Limb (tissue), 2 donors: ENCODE results near the gene CHRNA9.

ENCODE experiments used
- DNase-seq, 2 donors: peaks; one replicate each; pipeline ENCODE4 v3.0.0-alpha.2; 2016; ENCODE audit errors: extremely low spot score in 2 of 2

CHRNA9 gene

GRCh38 chr4:40337051-40337450, 1.9 kb downstream of the CHRNA9 start:
- no peak for DNase-seq

DNA sequence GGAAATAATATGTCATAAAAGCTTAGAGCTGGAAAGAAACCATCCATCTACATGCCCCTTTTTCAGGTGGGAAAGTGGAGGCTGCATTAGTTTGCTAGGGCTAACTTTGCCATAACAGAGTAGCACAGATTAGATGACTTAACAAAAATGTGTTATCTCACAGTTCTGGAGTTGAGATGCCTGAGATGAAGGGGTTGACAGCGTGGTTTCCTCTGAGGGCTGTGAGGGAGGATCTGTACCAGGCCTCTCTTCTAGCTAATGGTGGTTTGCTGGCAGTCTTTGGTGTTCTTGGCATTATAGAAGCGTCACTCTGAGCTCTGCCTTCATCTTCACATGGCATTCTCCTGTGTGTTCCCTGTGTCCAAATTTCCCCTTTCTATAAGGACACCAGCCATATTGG, 2.4 kb downstream of the CHRNA9 start:
- no peak for DNase-seq

GRCh38 chr4:40340030-40340429, 4.9 kb downstream of the CHRNA9 start:
- no peak for DNase-seq

DNA sequence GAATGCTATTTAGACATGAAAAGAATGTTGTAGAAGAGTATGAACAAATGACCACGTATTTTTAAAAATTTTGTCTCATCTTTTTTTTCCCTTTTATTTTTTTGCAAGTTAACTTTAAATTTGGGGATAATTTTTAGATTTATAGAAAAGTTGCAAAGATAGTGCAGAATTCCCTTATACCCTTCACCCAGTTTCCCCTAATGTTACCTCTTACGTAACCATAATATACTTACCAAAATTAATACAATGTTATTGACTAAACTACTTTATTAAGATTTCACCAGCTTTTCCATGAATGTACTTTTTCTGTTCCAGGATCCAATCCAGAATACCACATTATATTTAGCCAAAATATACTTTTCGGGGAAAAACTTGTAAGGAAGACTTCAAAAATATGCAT, 12.3 kb downstream of the CHRNA9 start:
- DNase-seq, result no peak

DNA sequence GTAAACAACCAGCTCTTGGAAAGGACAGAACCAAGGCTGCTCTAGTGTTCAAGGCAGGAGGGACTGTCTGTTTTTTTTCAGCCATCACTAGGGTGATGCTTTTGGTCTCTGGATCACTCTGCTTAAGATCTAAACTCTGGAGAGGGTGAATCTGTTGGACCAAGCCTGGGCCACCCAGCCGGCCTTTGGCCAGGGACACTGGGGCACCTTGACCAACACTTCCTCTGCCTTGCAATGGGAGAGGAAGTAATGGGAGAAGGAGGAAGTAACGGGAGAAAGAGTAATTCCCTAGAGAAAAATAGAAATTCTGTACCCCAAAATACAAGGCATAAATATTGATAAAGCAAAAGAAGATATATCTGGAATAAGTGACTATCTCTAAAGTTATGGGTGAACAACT, 12.9 kb downstream of the CHRNA9 start:
- no peak for DNase-seq

DNA sequence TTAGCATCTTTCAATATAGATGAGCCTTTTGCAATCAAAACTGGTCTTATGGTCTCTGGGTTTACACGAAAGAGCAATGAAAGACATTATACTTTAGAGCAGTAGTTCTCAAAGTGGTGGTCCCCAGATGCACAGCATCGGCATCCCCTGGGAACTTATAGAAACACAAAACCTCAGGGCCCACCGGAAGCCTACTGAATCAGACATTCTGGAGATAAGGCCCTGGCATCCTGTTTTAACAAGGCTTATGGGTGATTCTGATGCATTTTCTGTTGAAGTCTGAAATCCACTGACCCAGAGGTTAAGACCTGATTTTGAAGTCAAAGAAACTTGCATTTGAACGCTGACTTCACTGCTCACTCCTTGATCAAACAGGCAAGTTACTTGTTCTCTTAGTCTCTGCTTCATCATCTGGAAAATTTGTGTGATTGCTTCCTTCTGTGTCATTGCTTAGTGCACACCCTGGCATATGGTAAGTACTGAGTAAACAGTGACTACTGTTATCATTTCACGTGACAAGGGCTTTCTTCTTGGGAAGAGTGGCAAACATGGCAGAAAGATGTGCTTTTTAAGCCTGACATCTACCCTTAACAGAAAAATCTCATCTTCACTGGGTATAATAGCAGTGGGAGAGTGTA, 14.5 kb downstream of the CHRNA9 start:
- no peak for DNase-seq

GRCh38 chr4:40350627-40351227, 15.6 kb downstream of the CHRNA9 start:
- DNase-seq, result no peak

GRCh38 chr4:40354158-40354557, 19.0 kb downstream of the CHRNA9 start:
- no peak for DNase-seq

GRCh38 chr4:40355131-40355530, 20.0 kb downstream of the CHRNA9 start:
- no peak for DNase-seq

DNA sequence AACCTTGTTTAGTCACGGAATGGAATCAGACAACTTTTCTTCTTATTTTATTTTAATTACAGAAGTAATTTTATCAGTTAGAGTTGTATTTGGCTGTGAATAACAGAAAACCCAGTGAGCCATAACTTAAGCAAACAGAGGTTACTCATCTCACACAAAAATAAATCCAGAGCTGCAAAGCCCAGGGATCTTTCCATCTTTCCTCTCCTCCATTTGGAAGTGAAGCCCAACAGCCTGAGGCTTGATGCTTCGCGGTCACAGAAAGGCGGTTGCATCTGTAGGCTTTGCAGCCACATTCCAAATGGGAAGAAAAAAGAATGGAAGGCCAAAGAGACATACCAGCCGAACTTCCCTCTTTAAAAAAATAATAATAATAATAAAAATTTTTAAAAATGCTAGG, 22.6 kb downstream of the CHRNA9 start:
- DNase-seq, result no peak

DNA sequence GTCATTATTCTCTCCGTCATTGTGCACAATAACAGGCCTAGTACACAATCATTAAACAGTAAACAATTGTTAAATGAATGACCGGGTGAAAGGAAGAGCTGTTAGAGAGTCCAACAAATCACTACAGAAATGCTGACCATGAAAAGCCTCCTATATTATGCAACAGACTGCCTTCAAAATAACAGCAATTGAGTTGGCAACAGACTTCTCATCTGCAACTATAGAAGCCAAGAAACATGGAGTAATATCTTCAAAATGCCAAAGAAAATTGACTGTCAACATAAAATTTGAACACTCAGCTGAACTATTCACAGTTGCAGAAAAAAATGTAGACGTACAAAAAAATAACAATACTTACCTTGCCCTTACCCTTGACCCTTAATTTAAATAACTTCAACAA, 26.2 kb downstream of the CHRNA9 start:
- DNase-seq, result no peak

GRCh38 chr4:40363382-40363920, 28.3 kb downstream of the CHRNA9 start:
- DNase-seq, result no peak

GRCh38 chr4:40363945-40364344, 28.8 kb downstream of the CHRNA9 start:
- DNase-seq, result no peak

DNA sequence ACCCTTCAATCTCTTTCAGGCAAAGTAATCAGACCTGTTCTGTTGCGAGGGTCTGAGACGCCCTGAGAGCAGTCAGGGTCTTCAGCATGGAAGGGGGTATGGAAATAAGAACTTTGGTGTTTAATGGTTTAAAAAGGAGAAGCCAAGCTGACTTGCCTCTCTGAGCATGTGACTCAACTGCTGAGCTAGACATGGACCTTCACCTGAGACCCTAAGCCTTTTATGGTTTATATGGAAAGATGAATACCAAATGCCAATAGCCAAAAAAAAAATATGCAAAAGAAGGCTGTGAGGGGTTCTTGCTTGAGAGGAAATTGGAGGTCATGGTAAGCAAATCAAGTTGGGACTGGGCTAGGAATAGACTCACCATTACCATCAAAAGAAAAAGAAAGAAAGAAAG, 30.6 kb downstream of the CHRNA9 start:
- no peak for DNase-seq

GRCh38 chr4:40367451-40367850, 32.3 kb downstream of the CHRNA9 start:
- no peak for DNase-seq

GRCh38 chr4:40369437-40370274, 34.5 kb downstream of the CHRNA9 start:
- no peak for DNase-seq

DNA sequence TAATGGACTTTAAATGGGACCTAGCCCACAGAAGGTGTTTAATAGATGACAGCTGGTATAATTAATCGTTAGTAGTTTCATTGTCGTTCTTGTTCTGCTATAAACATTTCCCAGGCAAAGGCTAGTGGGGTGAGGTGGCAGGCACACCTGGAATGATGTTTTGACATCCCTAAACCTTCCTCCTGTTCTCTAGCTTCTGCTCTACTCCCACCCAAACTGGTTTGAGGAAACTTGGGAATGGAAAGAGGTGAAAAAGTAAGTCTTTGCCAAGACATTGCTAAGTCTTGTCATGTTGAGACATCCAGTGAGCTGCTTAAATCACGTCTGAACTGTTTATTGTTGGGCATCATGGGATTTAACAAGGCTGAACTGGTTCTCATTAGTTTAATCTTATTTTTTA, 37.5 kb downstream of the CHRNA9 start:
- no peak for DNase-seq

- no peak for DNase-seq
These were observed 38.5 kb downstream of the CHRNA9 start for GRCh38 chr4:40373636-40374035.

GRCh38 chr4:40375095-40375494, 40.0 kb downstream of the CHRNA9 start:
- no peak for DNase-seq

DNA sequence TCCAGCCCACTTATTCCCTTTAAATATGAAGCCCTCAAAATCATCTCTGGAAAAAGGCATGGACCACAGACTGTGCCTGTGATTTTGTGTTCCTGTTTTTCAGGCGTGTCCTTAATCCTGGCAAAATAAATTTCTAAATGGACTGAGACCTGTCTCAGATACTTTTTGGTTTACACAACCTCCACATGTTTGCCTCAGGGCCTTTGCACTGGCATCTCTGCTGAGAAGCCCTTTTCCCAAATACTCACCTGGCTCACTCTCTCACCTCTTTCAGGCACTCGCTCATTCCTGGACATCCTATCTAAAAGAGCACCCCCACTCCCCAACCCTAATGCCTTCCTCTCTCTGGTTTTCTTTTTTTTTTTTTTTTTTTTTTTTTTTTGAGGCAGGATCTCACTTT, 40.5 kb downstream of the CHRNA9 start:
- no peak for DNase-seq

GRCh38 chr4:40377512-40378365, 42.6 kb downstream of the CHRNA9 start:
- no peak for DNase-seq

- no peak for DNase-seq
These were observed 43.5 kb downstream of the CHRNA9 start for GRCh38 chr4:40378619-40379018.
